ENCODE data around the gene KRTAP5-1. TPM values are rescaled to one million over a fixed set of nuclear protein-coding genes. Genes with fewer than 3 reads are reported as not detected.

Gene KRTAP5-1
- total RNA-seq, 1 experiment from 2014 or later, result not detected

GRCh38 chr11:1630271-1630670 lies 45.2 kb upstream of the KRTAP5-1 start:
- no TSS peak for BruUV-seq (replicated peaks)
- H3K27me3 Mint-ChIP-seq (ENCODE audit: unreplicated experiment), result peaks cover 82% of the 10 kb centered on the region
- no peaks in the 10 kb centered on the region for H3K36me3 Mint-ChIP-seq (ENCODE audit: insufficient read depth, unreplicated experiment)
- H3K4me3 Mint-ChIP-seq (ENCODE audit: low read depth, unreplicated experiment), result no peak overlapping the region
- intact Hi-C loops (cut with micrococcal nuclease; ENCODE audit: unreplicated experiment), result no loop called here
- CTCF ChIA-PET, result interaction anchor here (0.5 to 1.8 kb wide), 2 partner anchors 11 to 466 kb away, joined by 3 to 4 read pairs; no protein-coding TSS in a partner anchor
- no peak for DNase-seq
- H3K4me1 Mint-ChIP-seq (ENCODE audit: low read depth, unreplicated experiment), result no peaks in the 10 kb centered on the region
- no peak for TF ChIP-seq CTCF (IDR thresholded peaks at IDR 0.05; ENCODE audit: unreplicated experiment)
- no peaks in the 10 kb centered on the region for H3K9me3 Mint-ChIP-seq (ENCODE audit: low read depth, unreplicated experiment)
- H3K27ac Mint-ChIP-seq (ENCODE audit: unreplicated experiment), result no peak overlapping the region

GRCh38 chr11:1629326-1630185 lies 44.5 kb upstream of the KRTAP5-1 start, which contains the start of gene KRTAP5-5:
TSS of gene KRTAP5-5 (plus strand) at chr11:1629775. CDS start at chr11:1629841, 66 bp downstream.
- TF ChIP-seq CTCF (IDR thresholded peaks at IDR 0.05; ENCODE audit: unreplicated experiment), result no peak
- CTCF ChIA-PET, result no interaction called here
- Mint-ChIP-seq H3K36me3 (ENCODE audit: insufficient read depth, unreplicated experiment) (no peaks in the 10 kb centered on the region), H3K4me1 (ENCODE audit: low read depth, unreplicated experiment) (no peaks in the 10 kb centered on the region), H3K27me3 (ENCODE audit: unreplicated experiment) (peaks cover 82% of the 10 kb centered on the region), H3K27ac (ENCODE audit: unreplicated experiment) (no peak within 1 kb of the TSS), H3K4me3 (ENCODE audit: low read depth, unreplicated experiment) (no peak within 1 kb of the TSS), H3K9me3 (ENCODE audit: low read depth, unreplicated experiment) (no peaks in the 10 kb centered on the region)
- BruUV-seq (replicated peaks), result no TSS peak
- intact Hi-C loops (cut with micrococcal nuclease; ENCODE audit: unreplicated experiment), result no loop called here
- no peak for DNase-seq

- Mint-ChIP-seq H3K9me3 (ENCODE audit: low read depth, unreplicated experiment) (no peaks in the 10 kb centered on the region), H3K27ac (ENCODE audit: unreplicated experiment) (no peak overlapping the region), H3K4me1 (ENCODE audit: low read depth, unreplicated experiment) (no peaks in the 10 kb centered on the region), H3K4me3 (ENCODE audit: low read depth, unreplicated experiment) (no peak overlapping the region), H3K27me3 (ENCODE audit: unreplicated experiment) (peaks cover 82% of the 10 kb centered on the region), H3K36me3 (ENCODE audit: insufficient read depth, unreplicated experiment) (no peaks in the 10 kb centered on the region)
- peak; percentile 88 for TF ChIP-seq CTCF (IDR thresholded peaks at IDR 0.05; ENCODE audit: unreplicated experiment)
- CTCF ChIA-PET, result interaction anchor here (0.6 kb wide), 1 partner anchor 158 kb away, joined by 4 read pairs; no protein-coding TSS in a partner anchor
- intact Hi-C loops (cut with micrococcal nuclease; ENCODE audit: unreplicated experiment), result no loop called here
- BruUV-seq (replicated peaks), result no TSS peak
- peak; percentile 79 for DNase-seq
These were observed 43.6 kb upstream of the KRTAP5-1 start for GRCh38 chr11:1628506-1629325.

GRCh38 chr11:1625541-1625940 lies 40.5 kb upstream of the KRTAP5-1 start:
- no TSS peak for BruUV-seq (replicated peaks)

More at GRCh38 chr11:1625541-1625940, 40.5 kb upstream of the KRTAP5-1 start:
- DNase-seq, result no peak
- TF ChIP-seq CTCF (IDR thresholded peaks at IDR 0.05; ENCODE audit: unreplicated experiment), result no peak
- Mint-ChIP-seq H3K4me1 (ENCODE audit: low read depth, unreplicated experiment) (no peaks in the 10 kb centered on the region), H3K36me3 (ENCODE audit: insufficient read depth, unreplicated experiment) (no peaks in the 10 kb centered on the region), H3K27me3 (ENCODE audit: unreplicated experiment) (peaks cover 70% of the 10 kb centered on the region), H3K4me3 (ENCODE audit: low read depth, unreplicated experiment) (no peak overlapping the region), H3K27ac (ENCODE audit: unreplicated experiment) (no peak overlapping the region), H3K9me3 (ENCODE audit: low read depth, unreplicated experiment) (no peaks in the 10 kb centered on the region)
- CTCF ChIA-PET, result no interaction called here
- intact Hi-C loops (cut with micrococcal nuclease; ENCODE audit: unreplicated experiment), result no loop called here
